HFFc6 (cell line): ENCODE data around the gene HS6ST2. TPM values are rescaled to one million over a fixed set of nuclear protein-coding genes. Genes with fewer than 3 reads are reported as not detected.

Source experiments
- DNase-seq: peaks from one replicate; pipeline ENCODE4 v3.0.0-alpha.2; 2018
- H3K27ac Mint-ChIP-seq: 2 replicates; pipeline ENCODE4 v1.8.0; 2020; ENCODE audit warnings: mild to moderate bottlenecking, mixed read lengths
- H3K27me3 Mint-ChIP-seq: 2 replicates; pipeline ENCODE4 v1.8.0; 2021; ENCODE audit warnings: mild to moderate bottlenecking, moderate library complexity, mixed read lengths; ENCODE audit not compliant: insufficient read depth
- H3K36me3 Mint-ChIP-seq: 2 replicates; pipeline ENCODE4 v1.8.0; 2021; ENCODE audit warnings: low read depth, mixed read lengths
- H3K4me1 Mint-ChIP-seq: 2 replicates; pipeline ENCODE4 v1.8.0; 2020; ENCODE audit warnings: low read depth, mixed read lengths
- H3K4me3 Mint-ChIP-seq: 2 replicates; pipeline ENCODE4 v1.8.0; 2020; ENCODE audit warnings: mild to moderate bottlenecking, moderate library complexity, mixed read lengths
- H3K9me3 Mint-ChIP-seq: 2 replicates; pipeline ENCODE4 v1.8.0; 2020; ENCODE audit warnings: mild to moderate bottlenecking, mixed read lengths
- CTCF ChIP-seq: fragments of 200-600 bp; sonication (generic); IDR thresholded peaks from 2 replicates; pipeline ENCODE4 v1.5.0; 2021; ENCODE audit warnings: antibody characterized with exemption, mild to moderate bottlenecking
- total RNA-seq, 6 experiments: library from RNA; stranded (reverse); fragmentation: NEBNext Ultra II Directional; extraction: Animal tissue kit (Norgen Biotek cat#: 25700); gene quantifications; 2 replicates in 1 of 6; 3 replicates in 5 of 6; pipeline ENCODE4 v1.2.3, GENCODE V29; 2021

The HS6ST2 gene
- total RNA-seq, 6 experiments from 2014 or later = not detected

- TF ChIP-seq CTCF = no peak
- Mint-ChIP-seq H3K9me3 (peaks cover 15% of the 10 kb centered on the region; the same call in 1 of the 2 replicates), H3K36me3 (no peaks in the 10 kb centered on the region), H3K4me1 (no peaks in the 10 kb centered on the region), H3K4me3 (no peak overlapping the region), H3K27me3 (no peaks in the 10 kb centered on the region), H3K27ac (no peak overlapping the region)
- DNase-seq = no peak
These were observed 81.7 kb downstream of the HS6ST2 start for GRCh38 chrX:132876523-132877338.

GRCh38 chrX:132875650-132876522, 82.5 kb downstream of the HS6ST2 start:
- no peaks in the 10 kb centered on the region for H3K4me1 Mint-ChIP-seq
- H3K4me3 Mint-ChIP-seq = no peak overlapping the region
- no peak for DNase-seq
- H3K27ac Mint-ChIP-seq = no peak overlapping the region
- no peaks in the 10 kb centered on the region for H3K27me3 Mint-ChIP-seq
- TF ChIP-seq CTCF = no peak
- H3K36me3 Mint-ChIP-seq = no peaks in the 10 kb centered on the region
- H3K9me3 Mint-ChIP-seq = peaks cover 16% of the 10 kb centered on the region; the same call in 1 of the 2 replicates

GRCh38 chrX:132862562-132862961, 95.9 kb downstream of the HS6ST2 start:
- no peaks in the 10 kb centered on the region for H3K36me3 Mint-ChIP-seq
- no peak overlapping the region for H3K27ac Mint-ChIP-seq
- H3K4me1 Mint-ChIP-seq = no peaks in the 10 kb centered on the region
- no peak for DNase-seq
- no peak overlapping the region for H3K4me3 Mint-ChIP-seq
- H3K27me3 Mint-ChIP-seq = no peaks in the 10 kb centered on the region
- TF ChIP-seq CTCF = no peak
- H3K9me3 Mint-ChIP-seq = no peaks in the 10 kb centered on the region; the same call in 1 of the 2 replicates

GRCh38 chrX:132861076-132861475, 97.4 kb downstream of the HS6ST2 start:
- Mint-ChIP-seq H3K9me3 (no peaks in the 10 kb centered on the region; the same call in 1 of the 2 replicates), H3K27me3 (no peaks in the 10 kb centered on the region), H3K36me3 (no peaks in the 10 kb centered on the region), H3K4me3 (no peak overlapping the region), H3K27ac (no peak overlapping the region), H3K4me1 (no peaks in the 10 kb centered on the region)
- no peak for TF ChIP-seq CTCF
- DNase-seq = no peak

GRCh38 chrX:132860200-132860599, 98.2 kb downstream of the HS6ST2 start:
- Mint-ChIP-seq H3K4me3 (no peak overlapping the region), H3K4me1 (no peaks in the 10 kb centered on the region)

More at GRCh38 chrX:132860200-132860599, 98.2 kb downstream of the HS6ST2 start:
- no peak for TF ChIP-seq CTCF
- DNase-seq = no peak
- no peak overlapping the region for H3K27ac Mint-ChIP-seq
- H3K36me3 Mint-ChIP-seq = no peaks in the 10 kb centered on the region
- H3K27me3 Mint-ChIP-seq = no peaks in the 10 kb centered on the region
- H3K9me3 Mint-ChIP-seq = no peaks in the 10 kb centered on the region; the same call in 1 of the 2 replicates
